Pancreas (tissue), 10 donors: Measurements from ENCODE around the gene FANCI. TPM values are rescaled to one million over a fixed set of nuclear protein-coding genes. Genes with fewer than 3 reads are reported as not detected.

Experiments used
- ATAC-seq, 4 donors: fragments of 200-7000 bp; cut with Tn5 transposase; one replicate each; pipeline versions ENCODE4 v1.8.0 to v1.9.1; 2020; ENCODE audit warnings: mild to moderate bottlenecking in 4 of 4, moderate library complexity in 4 of 4
- DNase-seq, 6 donors: peaks; one replicate each; pipeline ENCODE4 v3.0.0-alpha.2; 2020
- FAIRE-seq: peaks from 2 replicates; lab custom pipeline; 2012; peaks lifted over from hg19 to GRCh38; lab: Jason Lieb, UNC
- H3K27ac ChIP-seq, 4 donors: fragments of 200-600 bp; sonication (generic); 1 replicate in 3 of 4; 2 replicates in 1 of 4; pipeline versions ENCODE4 v1.5.0 to v1.8.0; 2020
- H3K27me3 ChIP-seq, 4 donors: fragments of 200-600 bp; one replicate each; pipeline ENCODE4 v1.8.0; 2021
- H3K36me3 ChIP-seq, 3 donors: fragments of 200-600 bp; sonication (generic) in 1 of 3; one replicate each; pipeline versions ENCODE4 v1.5.0 to v1.8.0; 2020 to 2021
- H3K4me1 ChIP-seq, 3 donors: fragments of 200-600 bp; one replicate each; pipeline ENCODE4 v1.8.0; 2021
- H3K4me3 ChIP-seq, 4 donors: fragments of 200-600 bp; sonication (generic) in 2 of 4; one replicate each; pipeline versions ENCODE4 v1.5.0 to v1.8.0; 2020 to 2021
- H3K9me3 ChIP-seq, 4 donors: fragments of 200-600 bp; one replicate each; pipeline ENCODE4 v1.8.0; 2021
- CTCF ChIP-seq, 4 donors: fragments of 200-600 bp; sonication (generic) in 3 of 4; IDR thresholded peaks; one replicate each; pipeline versions ENCODE4 v1.5.0 to v1.8.0; 2021; ENCODE audit warnings: antibody characterized with exemption in 4 of 4
- WGBS, 2 donors: extraction: QIAGEN DNeasy Blood & Tissue Kit; methylation state at CpG; one replicate each; pipeline ENCODE4 v1.1.7; 2013; 5-methylcytosine and 5-hydroxymethylcytosine counted together
- intact Hi-C, 3 donors: fragments of 100-400 bp; cut with DNase I; formaldehyde crosslinking; loops; one replicate each; pipeline versions ENCODE4 v1.11.1 to v1.14.2; 2022
- polyA plus RNA-seq, 2 donors: library from polyadenylated mRNA; stranded (reverse); fragments of 200-250 nt; gene quantifications; one replicate each; pipeline ENCODE4 v1.2.3, GENCODE V29; 2013
- total RNA-seq, 6 donors: library from RNA; stranded (reverse); fragmentation: NEBNext Ultra II Directional in 4 of 6; extraction: Animal tissue kit (Norgen Biotek cat#: 25700) in 4 of 6; gene quantifications; one replicate each; pipeline versions ENCODE4 v1.2.1 to v1.2.4, GENCODE V29; 2021 to 2023
- donor health status: healthy with polysubstance abuse.
- donor health status: DM: no; HTN: no; CAD: no; lungs with moderate emphysema.
- donor health status: DM: no; HTN: no; CAD: no.
- donor health status: control.
- donor health status: control.
- donor health status: Bipolar disorder and iron deficiency.
- donor health status: DM: yes; HTN: yes; CAD: no.
- donor health status: DM: no; HTN: no; CAD: no.
- donor health status: DM: no; HTN: no; CAD: no.
- donor health status: DM: yes; HTN: yes; CAD: no.

FANCI gene
- total and polyA plus RNA-seq, 8 donors, result 1.5 to 4.8 (median 3.3) TPM

- no peak for TF ChIP-seq CTCF (IDR thresholded peaks at IDR 0.05)
- WGBS, 2 donors, result 87 to 90% methylated on average over 20 of the region's 20 CpGs
- H3K27me3 ChIP-seq, result no peaks in the 10 kb centered on the region
- no peak overlapping the region for H3K4me3 ChIP-seq
- no peak for ATAC-seq
- no peak for DNase-seq
- H3K27ac ChIP-seq, result no peak overlapping the region
- no peak for FAIRE-seq
- intact Hi-C loops, result loop anchor here in 1 of 3 donors (10.0 kb wide), 1 partner anchor 208 kb away; no protein-coding TSS in a partner anchor
- no peaks in the 10 kb centered on the region for H3K4me1 ChIP-seq
- H3K36me3 ChIP-seq, result no peaks in the 10 kb centered on the region
- no peaks in the 10 kb centered on the region for H3K9me3 ChIP-seq
Measured at GRCh38 chr15:89217031-89217430, 26.7 kb upstream of the FANCI start.

- no peak for DNase-seq
- Histone ChIP-seq H3K27me3 (no peaks in the 10 kb centered on the region), H3K4me1 (no peaks in the 10 kb centered on the region), H3K36me3 (no peaks in the 10 kb centered on the region), H3K27ac (no peak overlapping the region), H3K4me3 (no peak overlapping the region), H3K9me3 (no peaks in the 10 kb centered on the region)
- ATAC-seq, result no peak
- intact Hi-C loops, result loop anchor here in 1 of 3 donors (10.0 kb wide), 1 partner anchor 207 kb away; no protein-coding TSS in a partner anchor
- 74 to 84% methylated on average over 6 of the region's 6 CpGs for WGBS, 2 donors
- no peak for FAIRE-seq
- no peak for TF ChIP-seq CTCF (IDR thresholded peaks at IDR 0.05)
Measured at GRCh38 chr15:89217686-89218376, 25.9 kb upstream of the FANCI start.

- intact Hi-C loops, result loop anchor here in 1 of 3 donors (10.0 kb wide), 1 partner anchor 206 kb away; no protein-coding TSS in a partner anchor
- H3K4me3 ChIP-seq, result no peak overlapping the region
- FAIRE-seq (no peak), DNase-seq (no peak), ATAC-seq (no peak)
- H3K4me1 ChIP-seq, result no peaks in the 10 kb centered on the region
- no peaks in the 10 kb centered on the region for H3K27me3 ChIP-seq
- TF ChIP-seq CTCF (IDR thresholded peaks at IDR 0.05), result no peak
- H3K27ac ChIP-seq, result no peak overlapping the region
- WGBS, 2 donors, result 86 to 93% methylated on average over 8 of the region's 8 CpGs
- H3K9me3 ChIP-seq, result no peaks in the 10 kb centered on the region
- H3K36me3 ChIP-seq, result no peaks in the 10 kb centered on the region
Measured at GRCh38 chr15:89218531-89218930, 25.2 kb upstream of the FANCI start.

- no peak for ATAC-seq
- WGBS, 2 donors, result 77 to 79% methylated on average over 10 to 11 of the region's 11 CpGs
Measured at GRCh38 chr15:89221543-89221942, 22.2 kb upstream of the FANCI start, which contains the start of gene RLBP1. Gene RLBP1 (minus strand): TSS chr15:89221579. CDS start chr15:89218975, 2,604 bp downstream.

More at GRCh38 chr15:89221543-89221942, 22.2 kb upstream of the FANCI start, which contains the start of gene RLBP1:
- no peak for DNase-seq
- no peak for FAIRE-seq
- H3K9me3 ChIP-seq, result no peaks in the 10 kb centered on the region
- H3K4me3 ChIP-seq, result no peak within 1 kb of the TSS
- no peak within 1 kb of the TSS for H3K27ac ChIP-seq
- TF ChIP-seq CTCF (IDR thresholded peaks at IDR 0.05), result no peak
- intact Hi-C loops, result no loop called here
- H3K4me1 ChIP-seq, result no peaks in the 10 kb centered on the region
- no peaks in the 10 kb centered on the region for H3K36me3 ChIP-seq
- H3K27me3 ChIP-seq, result no peaks in the 10 kb centered on the region
